ENCODE measurements around the gene RFX2. TPM values are rescaled to one million over a fixed set of nuclear protein-coding genes. Genes with fewer than 3 reads are reported as not detected.

The RFX2 gene
- total and polyA plus RNA-seq, 9 of the 15 experiments (the other 6 are each of a cell fraction or from before 2014, with no cell fraction given): 3.6 to 18.7 (median 8.7) TPM

GRCh38 chr19:6091771-6092291 lies 18.5 kb downstream of the RFX2 start:
- H3K79me2 ChIP-seq (ENCODE audit: control insufficient read depth, insufficient read depth, low read length): peaks cover 36% of the 10 kb centered on the region
- no peaks in the 10 kb centered on the region for H3K9me1 ChIP-seq (ENCODE audit: control insufficient read depth, insufficient read depth, low read length)
- H3K4me1 ChIP-seq (replicated peaks in 1 of 2; ENCODE audit: control insufficient read depth in 2 of 2, insufficient read depth in 2 of 2, low read length in 2 of 2): peaks cover 23 to 34% of the 10 kb centered on the region in 2 experiments
- H4K20me1 ChIP-seq (replicated peaks; ENCODE audit: control insufficient read depth, insufficient read depth, low read length): no peaks in the 10 kb centered on the region
- peak overlapping the region; percentile 56 for H3K27ac ChIP-seq (ENCODE audit: extremely low read depth, low read depth, low read length)
- peak overlapping the region; percentile 51 to 87 for H3K9ac ChIP-seq (ENCODE audit: insufficient read depth in 1 of 2, low read depth in 2 of 2, low read length in 2 of 2)
- CTCF ChIA-PET (ENCODE audit: low intra/inter-chr PET ratio): interaction anchor here (0.6 kb wide), 1 partner anchor 103 kb away, joined by 6 read pairs; no protein-coding TSS in a partner anchor
- in situ Hi-C loops (cut with MboI) (no loop called here), intact Hi-C loops (cut with micrococcal nuclease) (no loop called here)
- peak overlapping the region; percentile 93 for H2AFZ ChIP-seq (ENCODE audit: low read depth, low read length)
- ATAC-seq (no peak), FAIRE-seq (no peak), DNase-seq (ENCODE audit: extremely low read depth in 1 of 4, low spot score in 3 of 4) (no peak)
- POLR2A ChIA-PET: interaction anchor here (0.7 to 1.0 kb wide), 4 partner anchors 10 to 580 kb away, joined by 3 to 5 read pairs (median 3); no protein-coding TSS in a partner anchor
- 0 out of 2 replicates have a peak, but pooled peaks have one; percentile 23 for TF ChIP-seq ZNF395 (CRISPR knock-in tag; IDR thresholded peaks at IDR 0.05)
- TF ChIP-seq ARID1B (IDR thresholded peaks at IDR 0.05): no peak
- TF ChIP-seq NR2C2 (CRISPR knock-in tag; IDR thresholded peaks at IDR 0.05): no peak
- TF ChIP-seq NR2C2 (tag; IDR thresholded peaks at IDR 0.05): 0 out of 2 replicates have a peak, but pooled peaks have one; percentile 21
- no peak for TF ChIP-seq SMAD1 (IDR thresholded peaks at IDR 0.05; ENCODE audit: low read depth, low read length, partially characterized antibody)
- TF ChIP-seq ATF7 (IDR thresholded peaks at IDR 0.05): no peak
- TF ChIP-seq CEBPB (tag; IDR thresholded peaks at IDR 0.05): no peak
- H3K4me3 ChIP-seq: 0 out of 2 replicates have a peak overlapping the region, but pooled peaks have one; percentile 7
- peak overlapping the region; percentile 78 for H3K4me2 ChIP-seq (ENCODE audit: insufficient read depth, low read length)
- no peaks in the 10 kb centered on the region for H3K27me3 ChIP-seq (ENCODE audit: control insufficient read depth in 2 of 2, insufficient read depth in 2 of 2, low read length in 2 of 2)
- H3K9me3 ChIP-seq (replicated peaks; ENCODE audit: control insufficient read depth, insufficient read depth, low read depth, low read length): no peaks in the 10 kb centered on the region
- no peaks in the 10 kb centered on the region for H3K36me3 ChIP-seq (ENCODE audit: control insufficient read depth, insufficient read depth, low read length)
- 50% methylated on average over 8 of the region's 8 CpGs for WGBS (ENCODE audit: insufficient coverage, low coverage, missing lambda C conversion rate)
- BruUV-seq (replicated peaks): TSS peak; percentile 31
